ENCODE measurements around the gene RNU6-9.

Gene RNU6-9

GRCh38 chr19:919199-920050, 26.1 kb downstream of the RNU6-9 start:
- peak; percentile 44 for DNase-seq

DNA sequence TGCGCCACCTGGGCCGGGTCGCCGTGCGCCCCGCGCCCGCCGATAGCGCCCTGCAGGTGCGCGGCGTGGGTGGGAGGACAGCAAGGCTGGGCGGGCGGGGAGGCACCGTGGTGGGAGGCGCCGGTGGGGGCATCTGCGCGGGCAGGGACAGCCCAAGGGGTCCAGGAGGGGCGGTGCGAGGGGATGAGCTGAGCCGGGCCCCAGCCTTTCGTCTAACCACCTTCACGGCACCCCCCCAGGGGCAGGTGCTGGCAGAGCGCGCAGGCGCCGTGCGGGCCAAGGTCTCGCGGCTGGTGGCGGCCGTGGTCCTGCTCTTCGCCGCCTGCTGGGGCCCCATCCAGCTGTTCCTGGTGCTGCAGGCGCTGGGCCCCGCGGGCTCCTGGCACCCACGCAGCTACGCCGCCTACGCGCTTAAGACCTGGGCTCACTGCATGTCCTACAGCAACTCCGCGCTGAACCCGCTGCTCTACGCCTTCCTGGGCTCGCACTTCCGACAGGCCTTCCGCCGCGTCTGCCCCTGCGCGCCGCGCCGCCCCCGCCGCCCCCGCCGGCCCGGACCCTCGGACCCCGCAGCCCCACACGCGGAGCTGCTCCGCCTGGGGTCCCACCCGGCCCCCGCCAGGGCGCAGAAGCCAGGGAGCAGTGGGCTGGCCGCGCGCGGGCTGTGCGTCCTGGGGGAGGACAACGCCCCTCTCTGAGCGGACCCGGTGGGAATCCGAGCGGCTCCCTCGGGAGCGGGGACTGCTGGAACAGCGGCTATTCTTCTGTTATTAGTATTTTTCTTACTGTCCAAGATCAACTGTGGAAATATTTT, 27.0 kb downstream of the RNU6-9 start:
- no peak for DNase-seq

DNA sequence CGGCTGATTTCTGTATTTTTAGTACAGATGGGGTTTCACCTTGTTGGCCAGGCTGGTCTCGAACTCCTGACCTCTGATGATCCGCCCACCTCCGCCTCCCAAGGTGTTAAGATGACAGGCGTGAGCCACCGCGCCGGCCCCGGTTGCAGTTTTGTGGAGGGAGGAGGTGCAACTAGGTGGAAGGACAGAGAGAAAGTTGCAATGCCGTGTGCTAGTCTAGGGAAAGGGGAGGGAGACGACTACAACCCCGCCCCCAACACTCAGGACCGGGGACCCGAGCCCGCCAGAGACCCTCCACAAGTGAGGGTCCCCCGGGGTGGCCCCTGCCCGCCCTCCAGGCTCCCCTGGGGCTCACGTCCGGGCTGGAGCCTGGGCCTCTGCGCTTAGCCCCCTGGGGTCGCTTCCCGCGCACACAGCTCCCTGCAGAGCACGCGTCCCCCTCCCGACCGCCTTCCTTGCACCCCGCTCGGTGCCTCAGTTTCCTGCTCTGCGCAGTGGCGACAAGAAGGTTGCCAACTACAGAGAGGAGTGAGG, 31.3 kb downstream of the RNU6-9 start:
- no peak for DNase-seq

- no peak for DNase-seq
Observed at GRCh38 chr19:925087-925525, 31.8 kb downstream of the RNU6-9 start.

DNA sequence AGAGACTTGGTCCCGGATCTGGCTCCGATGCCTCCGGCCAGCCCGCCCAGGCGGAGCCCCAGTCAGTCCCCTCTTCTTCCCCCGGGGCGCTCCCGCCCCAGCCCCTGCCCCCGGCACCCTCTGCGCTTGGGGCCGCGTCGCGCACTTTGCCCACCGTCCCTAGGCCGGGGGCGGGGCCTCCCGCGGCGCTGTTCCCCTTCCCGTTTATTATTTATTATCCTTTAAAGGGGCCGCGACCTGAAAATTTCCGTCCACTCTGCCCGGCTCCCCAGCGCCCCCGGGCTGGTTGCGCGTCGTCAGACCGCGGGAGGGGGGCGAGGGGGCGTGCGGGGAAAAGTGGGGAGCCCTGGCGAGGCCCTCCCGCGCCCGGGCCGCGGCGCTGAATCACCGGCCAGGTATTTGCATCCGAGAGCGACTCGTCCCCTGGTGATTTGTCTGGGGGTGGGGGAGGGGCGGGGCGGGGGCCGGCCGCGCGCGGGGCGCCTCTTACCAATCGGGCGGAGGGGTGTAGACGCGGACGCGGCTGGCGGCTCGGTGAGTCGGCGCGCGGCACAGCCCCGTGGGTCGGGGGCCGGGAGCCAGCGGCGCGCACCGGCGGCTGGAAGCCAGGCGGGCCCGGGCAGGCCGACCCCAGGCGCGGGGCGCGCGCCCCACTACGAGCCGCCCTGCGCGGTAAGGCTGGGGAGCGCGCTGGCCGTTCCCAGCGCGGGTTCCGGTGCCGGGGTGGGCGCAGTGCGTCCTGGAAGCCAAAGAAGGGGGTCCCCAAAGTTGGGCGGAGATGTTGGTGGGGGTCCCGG, 32.4 kb downstream of the RNU6-9 start, which contains the start of gene ARID3A:
Gene ARID3A (plus strand): TSS at position 510 of the 797 bp plus-strand sequence. CDS start 3,494 bp downstream, outside the sequence.
- peak; percentile 69 for DNase-seq

GRCh38 chr19:926323-926588, 33.0 kb downstream of the RNU6-9 start:
- DNase-seq: no peak

GRCh38 chr19:926589-927350, 33.5 kb downstream of the RNU6-9 start:
- no peak for DNase-seq

- DNase-seq: no peak
Observed at GRCh38 chr19:927351-927779, 34.1 kb downstream of the RNU6-9 start.

DNA sequence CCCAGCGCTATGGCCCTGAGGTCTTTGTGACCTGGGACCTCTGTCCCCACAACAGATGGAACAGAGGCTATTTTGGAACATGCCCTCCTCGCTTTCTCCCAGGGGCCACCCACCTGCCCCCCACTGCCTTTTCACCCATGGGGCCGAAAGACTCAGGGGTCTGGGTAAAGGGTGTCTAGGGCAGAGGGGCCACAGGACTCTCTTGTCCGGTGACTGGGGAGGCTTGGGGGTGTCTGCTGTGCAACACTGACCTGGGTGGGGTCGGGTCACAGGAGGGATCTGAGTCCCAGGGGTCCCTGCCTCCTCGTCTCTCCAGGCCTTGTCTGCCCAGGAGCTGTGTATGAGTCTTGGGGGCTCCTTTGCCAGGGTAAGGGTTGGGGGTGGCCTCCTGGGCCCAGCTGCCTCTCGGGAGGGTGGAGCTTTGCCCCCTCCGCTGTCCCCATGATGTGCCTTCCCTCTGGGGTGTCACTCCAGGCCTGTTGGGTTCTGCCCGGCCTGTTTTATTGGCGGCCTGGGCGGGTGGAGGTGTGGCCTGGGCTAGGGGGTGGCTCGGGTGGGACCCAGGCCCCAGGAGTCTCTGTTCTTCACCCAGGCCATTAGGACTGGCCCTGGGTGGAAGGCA, 34.6 kb downstream of the RNU6-9 start:
- no peak for DNase-seq

GRCh38 chr19:928471-929202, 35.4 kb downstream of the RNU6-9 start:
- no peak for DNase-seq

GRCh38 chr19:929203-929890, 36.1 kb downstream of the RNU6-9 start:
- no peak for DNase-seq

DNA sequence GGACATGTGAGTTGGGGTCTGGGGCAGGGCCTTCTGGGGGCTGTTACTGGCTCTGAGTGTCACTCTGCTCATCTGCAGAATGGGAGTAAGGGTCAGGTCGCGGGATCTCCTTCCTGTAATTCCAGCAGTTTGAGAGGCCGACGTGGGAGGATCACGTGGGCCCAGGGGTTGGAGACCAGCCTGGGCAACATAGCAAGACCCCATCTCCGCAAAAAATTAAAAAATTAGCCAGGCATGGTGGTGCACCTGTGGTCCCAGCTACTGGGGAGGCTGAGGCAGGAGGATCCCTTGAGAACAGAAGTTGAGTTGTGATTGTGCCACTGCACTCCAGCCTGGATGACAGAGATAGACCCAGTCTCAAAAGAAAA, 36.6 kb downstream of the RNU6-9 start:
- no peak for DNase-seq

DNA sequence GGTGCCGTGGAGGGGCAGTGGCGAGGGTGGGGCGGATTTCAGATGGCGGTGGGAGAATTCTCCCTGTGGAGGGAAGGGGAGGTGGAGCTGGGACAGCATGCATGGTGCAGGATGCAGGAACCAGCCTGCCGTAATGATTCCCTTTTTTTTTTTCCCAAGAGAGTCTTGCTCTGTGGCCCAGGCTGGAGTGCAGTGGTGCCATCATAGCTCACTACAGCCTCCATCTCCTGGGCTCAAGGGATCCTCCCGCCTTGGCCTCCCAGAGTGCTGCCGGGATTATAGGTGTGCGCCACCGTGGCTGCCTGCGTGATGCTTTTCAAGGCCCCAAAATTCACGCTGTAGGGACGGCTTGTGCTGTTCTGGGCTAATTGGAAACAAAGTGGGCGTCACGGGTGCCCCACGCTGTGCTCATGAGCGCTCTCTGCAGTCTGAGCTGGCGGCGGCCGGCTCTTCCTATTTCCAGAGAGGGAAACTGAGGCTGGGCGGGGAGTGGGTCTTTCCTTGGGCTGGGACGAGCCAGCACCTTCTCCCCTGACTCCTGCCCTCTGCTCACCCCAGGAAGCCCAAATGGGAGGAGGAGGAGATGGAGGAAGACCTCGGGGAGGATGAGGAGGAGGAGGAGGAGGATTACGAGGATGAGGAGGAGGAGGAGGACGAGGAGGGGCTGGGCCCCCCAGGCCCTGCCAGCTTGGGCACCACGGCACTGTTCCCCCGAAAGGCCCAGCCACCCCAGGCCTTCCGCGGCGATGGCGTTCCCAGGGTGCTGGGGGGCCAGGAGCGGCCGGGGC, 38.8 kb downstream of the RNU6-9 start:
- no peak for DNase-seq

GRCh38 chr19:932648-933552, 39.6 kb downstream of the RNU6-9 start:
- DNase-seq: no peak

DNA sequence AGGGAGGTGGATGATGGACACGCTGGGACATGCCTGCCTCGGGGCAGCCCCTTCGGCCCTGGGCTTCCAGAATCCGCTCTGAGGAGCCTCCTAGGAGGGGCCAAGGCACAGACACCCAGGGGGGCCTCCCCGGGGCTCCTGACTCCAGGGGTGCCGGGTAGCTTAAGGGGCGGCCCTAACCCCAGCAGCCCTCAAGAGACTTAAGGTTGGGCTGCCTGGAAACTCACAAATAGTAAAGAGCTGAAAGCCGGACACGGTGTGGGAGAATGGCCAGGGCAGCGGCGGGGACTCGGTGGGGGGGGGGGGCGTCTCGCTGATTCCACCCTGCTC, 40.2 kb downstream of the RNU6-9 start:
- no peak for DNase-seq

DNA sequence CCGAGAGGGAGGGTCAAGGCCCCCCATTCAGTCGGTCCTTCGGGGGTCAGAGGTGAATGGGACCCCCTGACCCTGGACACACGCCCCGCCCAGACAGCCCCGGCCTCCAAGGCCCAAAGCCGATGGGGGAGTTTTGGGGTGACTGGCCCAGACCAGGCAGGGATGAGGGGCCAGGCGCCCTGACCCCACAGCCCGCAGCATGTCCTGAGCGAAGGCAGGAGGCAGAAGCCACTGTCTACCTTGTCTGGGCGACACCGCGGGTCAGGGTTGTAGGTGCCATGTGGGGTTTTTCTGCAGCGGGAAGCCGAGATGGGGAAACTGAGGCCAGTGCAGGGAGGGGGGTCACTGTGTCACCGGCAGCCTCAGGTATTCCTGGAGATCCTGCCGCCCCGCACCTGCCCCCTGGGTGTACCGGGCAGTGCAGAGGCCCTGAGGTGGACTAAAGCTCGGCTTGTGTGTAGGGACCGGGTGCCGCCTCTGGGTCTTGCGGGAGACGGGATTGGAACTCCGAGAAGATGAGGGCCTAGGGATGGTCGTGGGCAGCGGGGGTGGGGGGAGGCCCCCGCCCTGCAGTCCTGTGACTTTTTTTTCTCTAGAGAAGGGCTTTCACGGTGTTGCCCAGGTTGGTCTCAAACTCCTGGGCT, 41.0 kb downstream of the RNU6-9 start:
- DNase-seq: no peak

GRCh38 chr19:934865-935479, 41.7 kb downstream of the RNU6-9 start:
- DNase-seq: no peak

DNA sequence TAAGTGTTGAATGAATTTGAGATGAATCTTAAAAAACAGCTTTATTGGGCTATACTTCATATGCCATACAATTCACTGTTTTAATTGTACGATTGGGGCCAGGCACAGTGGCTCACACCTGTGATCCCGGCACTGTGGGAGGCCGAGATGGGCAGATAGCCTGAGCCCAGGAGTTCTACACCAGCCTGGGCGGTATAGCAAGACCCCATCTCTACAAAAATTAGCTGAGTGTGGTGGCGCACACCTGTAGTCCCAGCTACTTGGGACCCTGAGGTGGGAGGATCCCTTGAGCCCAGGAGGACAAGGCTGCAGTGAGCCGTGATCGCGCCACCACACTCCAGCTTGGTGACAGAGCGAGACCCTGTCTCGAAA, 42.9 kb downstream of the RNU6-9 start:
- no peak for DNase-seq
